Activated CD8-positive, alpha-beta T cell treated with anti-CD3 and anti-CD28 coated beads for 36 hours (primary cell): ENCODE results near the gene ZBTB44. TPM values are rescaled to one million over a fixed set of nuclear protein-coding genes. Genes with fewer than 3 reads are reported as not detected.
"Not testable (repeated sequence)": the region's sequence is repeated elsewhere in the genome, so short reads cannot be mapped to it uniquely, and the experiment has no call there.

Experiments used
- ATAC-seq: fragments of 200-7000 bp; cut with Tn5 transposase; one replicate; pipeline ENCODE4 v1.10.0; 2021; ENCODE audit warnings: mild to moderate bottlenecking, moderate library complexity
- CTCF ChIA-PET: fragments of 350-600 bp; sonication (Branson Sonifier 250); formaldehyde crosslinking; loops from one replicate; lab custom pipeline; 2021; ENCODE audit warnings: antibody characterized with exemption; lab: Charles Lee
- POLR2A ChIA-PET: fragments of 350-600 bp; sonication (Branson Sonifier 250); formaldehyde crosslinking; loops from one replicate; lab custom pipeline; 2021; ENCODE audit warnings: antibody characterized with exemption; lab: Charles Lee
- DNase-seq: peaks from one replicate; pipeline ENCODE4 v3.0.0-alpha.2; 2020
- H3K27ac Mint-ChIP-seq: one replicate; pipeline ENCODE4 v1.8.0; 2021; ENCODE audit warnings: mild to moderate bottlenecking, mixed read lengths
- H3K27me3 Mint-ChIP-seq: one replicate; pipeline ENCODE4 v1.8.0; 2021; ENCODE audit warnings: mixed read lengths
- H3K36me3 Mint-ChIP-seq: one replicate; pipeline ENCODE4 v1.8.0; 2021; ENCODE audit warnings: low read depth, mixed read lengths
- H3K4me1 Mint-ChIP-seq: one replicate; pipeline ENCODE4 v1.8.0; 2021; ENCODE audit warnings: low read depth, mixed read lengths
- H3K4me3 Mint-ChIP-seq: one replicate; pipeline ENCODE4 v1.8.0; 2021; ENCODE audit warnings: mild to moderate bottlenecking, moderate library complexity, mixed read lengths
- H3K9me3 Mint-ChIP-seq: one replicate; pipeline ENCODE4 v1.8.0; 2021; ENCODE audit warnings: mixed read lengths
- CTCF ChIP-seq: fragments of 200-600 bp; IDR thresholded peaks from one replicate; pipeline ENCODE4 v1.8.0; 2022; ENCODE audit warnings: antibody characterized with exemption, mild to moderate bottlenecking
- intact Hi-C: fragments of 100-400 bp; cut with micrococcal nuclease; formaldehyde crosslinking; loops from one replicate; pipeline ENCODE4 v1.10.0; 2022
- total RNA-seq, 2 experiments: library from RNA; stranded (reverse); gene quantifications; one replicate each; pipeline ENCODE4 v1.2.3, GENCODE V29; 2021

The ZBTB44 gene
- total RNA-seq, 2 experiments from 2014 or later: 43.0 to 43.7 TPM

- H3K4me3 Mint-ChIP-seq: no peak overlapping the region
- no peaks in the 10 kb centered on the region for H3K36me3 Mint-ChIP-seq
- intact Hi-C loops: no loop called here
- no peaks in the 10 kb centered on the region for H3K9me3 Mint-ChIP-seq
- no peak overlapping the region for H3K27ac Mint-ChIP-seq
- no peaks in the 10 kb centered on the region for H3K4me1 Mint-ChIP-seq
- DNase-seq (no peak), ATAC-seq (no peak)
- TF ChIP-seq CTCF: no peak
- H3K27me3 Mint-ChIP-seq: no peaks in the 10 kb centered on the region
- ChIA-PET POLR2A (no interaction called here), CTCF (no interaction called here)
These were observed 114.9 kb downstream of the ZBTB44 start for GRCh38 chr11:130199792-130200191.

- no peaks in the 10 kb centered on the region for H3K4me1 Mint-ChIP-seq
- H3K27me3 Mint-ChIP-seq: no peaks in the 10 kb centered on the region
- DNase-seq (no peak), ATAC-seq (no peak)
- TF ChIP-seq CTCF: no peak
- ChIA-PET POLR2A (no interaction called here), CTCF (no interaction called here)
- H3K9me3 Mint-ChIP-seq: no peaks in the 10 kb centered on the region
- no peaks in the 10 kb centered on the region for H3K36me3 Mint-ChIP-seq
- intact Hi-C loops: no loop called here
- H3K27ac Mint-ChIP-seq: no peak overlapping the region
- H3K4me3 Mint-ChIP-seq: no peak overlapping the region
These were observed 115.8 kb downstream of the ZBTB44 start for GRCh38 chr11:130198964-130199363.

GRCh38 chr11:130198292-130198691 is 116.4 kb downstream of the ZBTB44 start:
- intact Hi-C loops: no loop called here
- ATAC-seq (no peak), DNase-seq (no peak)
- TF ChIP-seq CTCF: no peak
- no peak overlapping the region for H3K27ac Mint-ChIP-seq
- no peaks in the 10 kb centered on the region for H3K9me3 Mint-ChIP-seq
- no peaks in the 10 kb centered on the region for H3K27me3 Mint-ChIP-seq
- POLR2A ChIA-PET: no interaction called here
- H3K4me1 Mint-ChIP-seq: no peaks in the 10 kb centered on the region
- CTCF ChIA-PET: no interaction called here
- H3K4me3 Mint-ChIP-seq: no peak overlapping the region
- H3K36me3 Mint-ChIP-seq: no peaks in the 10 kb centered on the region

DNA sequence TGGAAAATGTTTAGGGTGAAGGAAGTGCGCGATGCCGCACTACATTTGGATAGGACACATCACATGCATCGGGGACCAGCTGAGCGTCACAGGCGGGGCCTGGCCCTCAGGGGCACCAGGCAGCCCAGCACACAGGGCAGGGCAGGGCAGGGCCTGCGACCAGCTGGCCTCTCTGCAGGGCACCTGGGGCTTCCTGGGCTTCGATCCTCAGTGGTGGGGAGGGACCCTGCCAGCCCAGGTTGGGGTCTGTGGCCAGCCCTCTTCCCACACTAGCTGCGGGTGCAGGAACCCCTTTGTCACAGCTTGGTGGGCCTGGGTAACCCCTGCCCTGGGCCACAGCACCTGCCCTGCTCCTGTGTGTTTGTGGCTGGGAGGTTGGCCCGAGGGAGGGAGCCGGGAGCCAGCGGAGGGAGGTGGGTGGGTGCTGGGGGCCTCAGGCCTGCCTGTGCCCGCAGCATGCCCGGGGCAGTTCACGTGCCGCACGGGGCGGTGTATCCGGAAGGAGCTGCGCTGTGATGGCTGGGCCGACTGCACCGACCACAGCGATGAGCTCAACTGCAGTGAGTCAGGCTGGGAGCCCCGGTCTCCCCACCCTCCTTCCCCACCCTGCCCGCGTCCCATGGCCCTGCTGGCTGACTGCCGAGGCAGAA is 117.2 kb downstream of the ZBTB44 start:
- Mint-ChIP-seq H3K27me3 (no peaks in the 10 kb centered on the region), H3K4me1 (no peaks in the 10 kb centered on the region), H3K27ac (no peak overlapping the region), H3K36me3 (no peaks in the 10 kb centered on the region), H3K9me3 (no peaks in the 10 kb centered on the region), H3K4me3 (no peak overlapping the region)
- TF ChIP-seq CTCF: no peak
- DNase-seq (no peak), ATAC-seq (no peak)
- ChIA-PET CTCF (no interaction called here), POLR2A (no interaction called here)
- intact Hi-C loops: no loop called here

DNA sequence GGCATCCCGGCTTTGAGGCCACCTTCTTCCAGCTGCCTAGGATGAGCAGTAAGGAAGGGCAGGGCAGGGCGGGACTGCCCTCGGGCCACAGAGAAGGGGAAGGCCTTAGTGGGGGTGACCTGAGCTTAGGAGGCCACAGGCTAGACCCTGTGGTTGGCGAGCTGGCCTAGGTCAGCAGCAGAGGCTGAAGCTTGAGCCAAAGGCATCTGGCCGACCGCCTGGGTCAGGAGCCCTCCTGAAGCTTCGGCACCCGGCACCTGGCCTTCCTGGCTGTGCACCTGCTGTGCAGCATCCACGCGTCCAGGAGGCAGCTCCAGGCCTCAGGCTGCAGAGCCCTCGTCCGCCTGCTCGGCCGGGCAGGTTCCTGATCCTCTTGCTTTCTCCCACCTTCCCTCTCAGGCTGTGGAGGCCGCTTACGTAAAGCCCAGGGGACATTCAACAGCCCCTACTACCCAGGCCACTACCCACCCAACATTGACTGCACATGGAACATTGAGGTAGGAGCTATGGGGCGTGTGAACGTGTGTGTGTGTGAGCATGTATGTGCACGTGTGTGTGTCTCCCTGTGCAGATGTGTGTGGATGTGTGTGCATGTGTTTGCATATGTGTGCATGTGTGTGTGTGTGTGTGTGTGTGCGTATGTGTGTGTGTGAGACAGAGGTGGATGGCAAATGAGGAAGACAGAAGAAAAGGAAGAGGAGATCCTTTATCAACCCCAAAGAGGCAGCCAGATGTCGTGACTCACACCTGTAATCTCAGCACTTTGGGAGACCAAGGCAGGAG is 120.3 kb downstream of the ZBTB44 start:
- DNase-seq (no peak), ATAC-seq (no peak)
- Mint-ChIP-seq H3K9me3 (no peaks in the 10 kb centered on the region), H3K4me3 (no peak overlapping the region), H3K27me3 (no peaks in the 10 kb centered on the region), H3K36me3 (no peaks in the 10 kb centered on the region), H3K27ac (no peak overlapping the region), H3K4me1 (no peaks in the 10 kb centered on the region)
- CTCF ChIA-PET: no interaction called here
- POLR2A ChIA-PET: no interaction called here
- intact Hi-C loops: no loop called here
- TF ChIP-seq CTCF: no peak

GRCh38 chr11:130193551-130193950 is 121.2 kb downstream of the ZBTB44 start:
- H3K4me3 Mint-ChIP-seq, H3K27me3 Mint-ChIP-seq, H3K36me3 Mint-ChIP-seq, DNase-seq, ATAC-seq, H3K9me3 Mint-ChIP-seq, H3K27ac Mint-ChIP-seq, POLR2A ChIA-PET, intact Hi-C loops, H3K4me1 Mint-ChIP-seq: not testable (repeated sequence)
- CTCF ChIA-PET: interaction anchor here (1.7 kb wide), 1 partner anchor 19 kb away, joined by 6 read pairs; no protein-coding TSS in a partner anchor
